CD4-positive, CD25-positive, alpha-beta regulatory T cell (primary cell): ENCODE results near the gene SPON1. TPM values are rescaled to one million over a fixed set of nuclear protein-coding genes. Genes with fewer than 3 reads are reported as not detected.
A peak's percentile ranks its signal among the peaks of the same experiment; 100 is the strongest.
"Not testable (repeated sequence)": the region's sequence is repeated elsewhere in the genome, so short reads cannot be mapped to it uniquely, and the experiment has no call there.

Source experiments
- ATAC-seq, 2 donors: fragments of 150-1000 bp; cut with Tn5 transposase; one replicate each; pipeline ENCODE4 v1.10.0; 2021; ENCODE audit warnings: low read depth in 2 of 2, moderate number of reproducible peaks in 2 of 2, moderate library complexity in 1 of 2
- DNase-seq, 3 donors: peaks; one replicate each; pipeline versions ENCODE4 v3.0.0 to v3.0.0-alpha.2; 2012 to 2022; ENCODE audit warnings: mixed read lengths in 1 of 3
- H3K27ac ChIP-seq: one replicate; pipeline ENCODE4 v1.7.0; 2013; ENCODE audit warnings: mild to moderate bottlenecking, low read length; ENCODE audit not compliant: insufficient read depth, poor library complexity, severe bottlenecking
- H3K27me3 ChIP-seq: one replicate; pipeline ENCODE4 v1.7.0; 2013; ENCODE audit warnings: low read length; ENCODE audit not compliant: control insufficient read depth, insufficient read depth
- H3K36me3 ChIP-seq: one replicate; pipeline ENCODE4 v1.7.0; 2013; ENCODE audit warnings: mild to moderate bottlenecking, low read length, moderate library complexity; ENCODE audit not compliant: control insufficient read depth, insufficient read depth
- H3K4me1 ChIP-seq: 2 replicates; pipeline ENCODE4 v1.7.0; 2013; ENCODE audit warnings: mild to moderate bottlenecking, low read length; ENCODE audit not compliant: insufficient read depth, control insufficient read depth, poor library complexity, severe bottlenecking
- H3K4me3 ChIP-seq: one replicate; pipeline ENCODE4 v1.7.0; 2013; ENCODE audit warnings: low read depth, mild to moderate bottlenecking, low read length, moderate library complexity
- H3K9me3 ChIP-seq, 2 experiments: 1 replicate in 1 of 2; 2 replicates in 1 of 2; pipeline ENCODE4 v1.7.0; 2013; ENCODE audit warnings: low read length in 2 of 2, mild to moderate bottlenecking in 1 of 2, moderate library complexity in 1 of 2; ENCODE audit not compliant: control insufficient read depth in 2 of 2
- H3K27ac Mint-ChIP-seq, 3 donors: one replicate each; pipeline ENCODE4 v1.8.0; 2020 to 2022; ENCODE audit warnings: mild to moderate bottlenecking in 3 of 3, mixed read lengths in 3 of 3, moderate library complexity in 2 of 3
- H3K27me3 Mint-ChIP-seq: one replicate; pipeline ENCODE4 v1.8.0; 2022; ENCODE audit warnings: mild to moderate bottlenecking, mixed read lengths
- H3K36me3 Mint-ChIP-seq: one replicate; pipeline ENCODE4 v1.8.0; 2020; ENCODE audit warnings: mixed read lengths
- H3K4me1 Mint-ChIP-seq, 4 donors: one replicate each; pipeline ENCODE4 v1.8.0; 2020 to 2022; ENCODE audit warnings: mixed read lengths in 4 of 4, mild to moderate bottlenecking in 1 of 4
- H3K4me3 Mint-ChIP-seq, 4 donors: one replicate each; pipeline ENCODE4 v1.8.0; 2020 to 2022; ENCODE audit warnings: mild to moderate bottlenecking in 4 of 4, mixed read lengths in 4 of 4, moderate library complexity in 3 of 4
- H3K9me3 Mint-ChIP-seq, 7 donors: one replicate each; pipeline ENCODE4 v1.8.0; 2020 to 2022; ENCODE audit warnings: mixed read lengths in 7 of 7, mild to moderate bottlenecking in 3 of 7, moderate library complexity in 2 of 7
- polyA plus RNA-seq, 4 donors: library from polyadenylated mRNA; unstranded; fragments of 300-500 nt; fragmentation: Illumina TruSeq; gene quantifications; one replicate each; pipeline ENCODE4 v1.2.3, GENCODE V29; 2021
- total RNA-seq: library from RNA; stranded (reverse); gene quantifications from one replicate; pipeline ENCODE4 v1.2.3, GENCODE V29; 2022

Gene SPON1
- total and polyA plus RNA-seq, 5 donors from 2014 or later = 0.45 to 1.2 (median 0.86) TPM

DNA sequence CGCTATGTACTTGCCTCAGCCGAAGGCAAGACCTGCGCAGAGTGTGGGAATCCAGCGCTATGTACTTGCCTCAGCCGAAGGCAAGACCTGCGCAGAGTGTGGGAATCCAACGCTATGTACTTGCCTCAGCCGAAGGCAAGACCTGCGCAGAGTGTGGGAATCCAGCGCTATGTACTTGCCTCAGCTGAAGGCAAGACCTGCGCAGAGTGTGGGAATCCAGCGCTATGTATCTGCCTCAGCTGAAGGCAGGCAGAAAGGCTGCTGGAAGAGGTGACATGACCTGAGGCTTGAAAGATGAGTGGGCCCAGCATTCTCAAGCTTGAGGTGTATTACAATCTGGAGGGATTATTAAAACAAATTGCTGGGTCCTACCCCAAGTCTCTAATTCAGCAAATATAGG is 290.0 kb downstream of the SPON1 start:
- not testable (repeated sequence) for H3K9me3 Mint-ChIP-seq, H3K4me3 Mint-ChIP-seq, ATAC-seq, H3K4me3 ChIP-seq, H3K27me3 Mint-ChIP-seq, H3K27me3 ChIP-seq, H3K27ac Mint-ChIP-seq, DNase-seq, H3K27ac ChIP-seq, H3K36me3 ChIP-seq, H3K36me3 Mint-ChIP-seq, H3K9me3 ChIP-seq
- peaks cover 13% of the 10 kb centered on the region for H3K4me1 ChIP-seq
- H3K4me1 Mint-ChIP-seq = peaks cover 5 to 23% (median 12%) of the 10 kb centered on the region in 4 donors

DNA sequence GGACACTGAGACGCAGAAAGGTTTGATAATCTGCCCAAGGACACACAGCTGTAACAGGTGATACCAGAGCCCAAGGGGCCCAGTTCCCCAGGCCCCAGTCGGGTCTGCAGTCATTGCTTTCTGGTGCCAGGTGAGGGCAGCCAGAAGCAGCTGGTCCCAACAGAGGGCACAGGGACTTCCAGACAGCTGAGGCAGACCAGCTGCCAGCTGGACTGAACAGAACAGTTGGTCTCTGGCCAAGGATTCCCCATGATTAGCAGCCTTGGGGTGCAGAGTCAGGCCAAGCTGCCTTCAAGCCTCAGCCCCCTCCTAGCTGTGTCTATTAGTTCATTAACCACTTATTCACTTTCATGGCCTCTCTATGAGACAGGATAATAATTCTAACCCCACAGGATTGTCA is 290.9 kb downstream of the SPON1 start:
- no peak overlapping the region for H3K27ac ChIP-seq
- no peaks in the 10 kb centered on the region for H3K27me3 Mint-ChIP-seq
- peaks cover 10% of the 10 kb centered on the region for H3K4me1 ChIP-seq
- DNase-seq (no peak), ATAC-seq (no peak)
- H3K9me3 Mint-ChIP-seq = no peaks in the 10 kb centered on the region
- no peaks in the 10 kb centered on the region for H3K9me3 ChIP-seq
- H3K27me3 ChIP-seq = no peaks in the 10 kb centered on the region
- H3K27ac Mint-ChIP-seq = no peak overlapping the region
- H3K36me3 Mint-ChIP-seq = peaks cover 4% of the 10 kb centered on the region
- H3K36me3 ChIP-seq = no peaks in the 10 kb centered on the region
- H3K4me3 Mint-ChIP-seq = no peak overlapping the region
- H3K4me3 ChIP-seq = no peak overlapping the region
- peaks cover 0 to 15% (median 8%) of the 10 kb centered on the region in 4 donors for H3K4me1 Mint-ChIP-seq

DNA sequence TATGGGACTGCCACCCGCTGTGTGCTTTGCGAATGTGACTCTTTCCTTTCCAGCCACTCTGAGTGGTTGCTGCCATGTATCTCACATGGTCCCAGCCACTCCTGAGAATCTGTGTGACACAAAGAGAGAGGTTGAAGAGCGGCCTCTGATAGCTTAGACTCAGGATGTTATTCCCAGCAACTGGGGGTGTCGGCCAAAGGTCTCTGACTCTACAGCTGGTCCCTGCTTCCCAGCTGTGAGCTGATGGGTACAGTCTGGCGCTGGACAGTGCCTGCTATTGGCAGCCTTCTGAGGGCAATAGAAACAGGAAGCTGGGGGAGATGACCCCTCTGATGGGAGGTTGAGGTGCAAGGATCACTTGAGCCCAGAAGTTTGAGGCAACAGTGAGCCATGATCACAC is 291.3 kb downstream of the SPON1 start:
- Mint-ChIP-seq H3K9me3 (no peaks in the 10 kb centered on the region), H3K36me3 (peaks cover 4% of the 10 kb centered on the region), H3K27ac (no peak overlapping the region), H3K4me1 (peaks cover 0 to 10% (median 4%) of the 10 kb centered on the region in 4 donors), H3K27me3 (no peaks in the 10 kb centered on the region), H3K4me3 (no peak overlapping the region)
- Histone ChIP-seq H3K27ac (no peak overlapping the region), H3K4me1 (peaks cover 6% of the 10 kb centered on the region), H3K36me3 (no peaks in the 10 kb centered on the region), H3K27me3 (no peaks in the 10 kb centered on the region), H3K4me3 (no peak overlapping the region), H3K9me3 (no peaks in the 10 kb centered on the region)
- ATAC-seq (no peak), DNase-seq (no peak)

DNA sequence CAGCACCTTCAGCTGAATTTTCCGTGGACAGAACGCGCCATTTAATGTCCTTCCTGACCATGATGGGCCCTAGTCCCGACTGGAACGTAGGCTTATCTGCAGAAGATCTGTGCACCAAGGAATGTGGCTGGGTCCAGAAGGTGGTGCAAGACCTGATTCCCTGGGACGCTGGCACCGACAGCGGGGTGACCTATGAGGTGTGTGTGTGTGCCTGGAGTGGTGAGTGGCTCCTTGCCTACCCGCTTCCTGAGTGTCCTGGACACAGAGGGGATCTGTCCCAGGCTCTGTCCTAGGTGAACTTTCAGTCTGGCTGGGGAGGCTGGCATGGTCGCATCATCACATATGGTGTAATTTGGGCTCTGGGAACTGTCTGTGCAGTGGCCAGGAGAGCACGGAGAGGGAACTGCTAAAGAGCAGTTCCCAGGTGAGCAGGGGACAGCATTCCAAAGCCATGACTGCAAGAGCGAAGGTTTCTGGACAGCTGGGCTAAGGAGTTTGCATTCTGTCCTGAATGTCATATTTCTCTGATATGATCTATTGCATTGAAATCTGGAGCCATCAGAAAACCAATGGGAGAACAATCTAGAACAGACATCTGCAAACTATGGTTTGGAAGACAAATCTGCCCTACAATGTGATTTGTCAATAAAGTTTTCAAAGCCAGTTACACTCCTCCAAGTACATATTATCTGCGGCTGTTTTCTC is 292.2 kb downstream of the SPON1 start:
- H3K27ac ChIP-seq = no peak overlapping the region
- no peaks in the 10 kb centered on the region for H3K4me1 ChIP-seq
- ATAC-seq (no peak), DNase-seq (no peak)
- no peaks in the 10 kb centered on the region for H3K9me3 ChIP-seq
- no peak overlapping the region for H3K4me3 ChIP-seq
- Mint-ChIP-seq H3K4me3 (no peak overlapping the region), H3K36me3 (peaks cover 4% of the 10 kb centered on the region), H3K27me3 (no peaks in the 10 kb centered on the region), H3K4me1 (peaks cover 0 to 2% (median 0%) of the 10 kb centered on the region in 4 donors), H3K27ac (no peak overlapping the region), H3K9me3 (no peaks in the 10 kb centered on the region)
- H3K36me3 ChIP-seq = no peaks in the 10 kb centered on the region
- no peaks in the 10 kb centered on the region for H3K27me3 ChIP-seq

DNA sequence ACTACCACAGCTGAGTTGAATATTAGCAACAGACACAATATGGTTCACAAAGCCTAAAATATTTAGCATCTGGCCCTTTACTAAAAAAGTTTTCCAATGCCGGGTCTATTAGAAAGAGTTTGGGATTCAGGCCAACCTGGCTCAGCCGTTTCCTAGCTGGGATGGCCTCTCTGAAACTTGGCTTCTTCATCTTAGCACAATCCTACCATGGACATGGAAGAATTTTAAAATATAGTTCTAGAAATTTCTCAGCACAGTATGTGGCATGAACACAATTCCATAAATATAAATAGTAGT is 292.7 kb downstream of the SPON1 start:
- Mint-ChIP-seq H3K4me1 (no peaks in the 10 kb centered on the region), H3K27ac (no peak overlapping the region), H3K36me3 (peaks cover 4% of the 10 kb centered on the region), H3K9me3 (no peaks in the 10 kb centered on the region), H3K4me3 (no peak overlapping the region), H3K27me3 (no peaks in the 10 kb centered on the region)
- H3K27ac ChIP-seq = no peak overlapping the region
- H3K4me1 ChIP-seq = no peaks in the 10 kb centered on the region
- no peaks in the 10 kb centered on the region for H3K9me3 ChIP-seq
- no peaks in the 10 kb centered on the region for H3K27me3 ChIP-seq
- no peak for DNase-seq
- H3K4me3 ChIP-seq = no peak overlapping the region
- no peak for ATAC-seq
- no peaks in the 10 kb centered on the region for H3K36me3 ChIP-seq

DNA sequence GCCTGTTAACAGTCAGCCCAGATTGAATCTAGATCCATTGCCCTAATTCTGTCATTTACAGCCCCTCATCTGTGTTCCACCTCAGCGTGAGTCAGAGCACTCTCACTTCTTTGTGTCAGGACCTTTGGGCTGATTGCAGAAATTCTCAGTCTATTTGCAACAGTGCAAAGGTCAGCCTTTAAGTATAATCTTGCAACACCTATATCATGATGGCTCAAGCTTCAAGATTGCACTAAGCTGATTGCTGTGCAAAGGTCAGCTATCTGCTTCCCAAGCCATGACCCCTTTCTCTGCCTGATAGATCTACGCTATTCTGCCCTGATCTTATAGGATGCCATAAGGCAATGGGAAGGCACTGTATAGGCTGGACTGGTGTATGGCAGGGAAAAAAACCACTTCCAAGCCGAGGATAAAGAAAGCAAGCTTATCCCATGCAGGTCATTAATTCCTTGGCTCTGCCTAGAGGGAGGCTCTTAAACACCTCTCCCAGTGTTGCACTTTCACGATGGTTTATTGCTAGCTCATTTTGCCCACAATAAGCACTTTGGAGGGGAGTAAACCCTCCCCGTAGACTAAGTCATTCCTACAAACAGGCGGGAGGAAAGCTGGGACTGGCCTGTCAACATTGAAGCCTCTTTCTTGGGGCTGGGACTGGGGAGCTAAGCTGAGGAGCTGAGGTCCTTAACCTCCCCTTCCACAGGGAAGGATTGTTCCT is 295.9 kb downstream of the SPON1 start:
- H3K27me3 Mint-ChIP-seq = no peaks in the 10 kb centered on the region
- H3K4me1 ChIP-seq = no peaks in the 10 kb centered on the region
- H3K36me3 ChIP-seq = no peaks in the 10 kb centered on the region
- no peak overlapping the region for H3K27ac ChIP-seq
- H3K9me3 ChIP-seq = no peaks in the 10 kb centered on the region
- no peak overlapping the region for H3K4me3 Mint-ChIP-seq
- no peaks in the 10 kb centered on the region for H3K27me3 ChIP-seq
- H3K9me3 Mint-ChIP-seq = no peaks in the 10 kb centered on the region
- DNase-seq = no peak
- H3K4me3 ChIP-seq = no peak overlapping the region
- peaks cover 6% of the 10 kb centered on the region for H3K36me3 Mint-ChIP-seq
- H3K4me1 Mint-ChIP-seq = no peaks in the 10 kb centered on the region
- ATAC-seq = no peak
- peak overlapping the region in 1 of 3 donors; percentile 45 for H3K27ac Mint-ChIP-seq

DNA sequence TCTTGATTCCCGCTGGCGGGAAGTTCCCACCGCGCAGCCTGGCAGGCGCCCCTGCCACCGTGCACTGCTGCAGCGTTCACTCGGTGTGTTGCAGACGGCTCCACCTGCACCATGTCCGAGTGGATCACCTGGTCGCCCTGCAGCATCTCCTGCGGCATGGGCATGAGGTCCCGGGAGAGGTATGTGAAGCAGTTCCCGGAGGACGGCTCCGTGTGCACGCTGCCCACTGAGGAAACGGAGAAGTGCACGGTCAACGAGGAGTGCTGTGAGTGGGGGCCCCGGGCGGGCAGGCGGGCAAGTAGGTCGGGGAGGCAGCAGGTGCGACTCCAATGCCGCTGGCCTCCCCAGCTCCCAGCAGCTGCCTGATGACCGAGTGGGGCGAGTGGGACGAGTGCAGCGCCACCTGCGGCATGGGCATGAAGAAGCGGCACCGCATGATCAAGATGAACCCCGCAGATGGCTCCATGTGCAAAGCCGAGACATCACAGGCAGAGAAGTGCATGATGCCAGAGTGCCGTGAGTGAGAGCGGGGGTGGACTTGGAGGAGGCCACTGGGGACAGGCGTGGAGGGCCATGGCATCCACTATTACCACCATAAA is 296.8 kb downstream of the SPON1 start:
- Mint-ChIP-seq H3K27me3 (no peaks in the 10 kb centered on the region), H3K27ac (no peak overlapping the region), H3K36me3 (peaks cover 10% of the 10 kb centered on the region), H3K4me3 (no peak overlapping the region), H3K4me1 (no peaks in the 10 kb centered on the region), H3K9me3 (no peaks in the 10 kb centered on the region)
- Histone ChIP-seq H3K4me1 (no peaks in the 10 kb centered on the region), H3K9me3 (no peaks in the 10 kb centered on the region), H3K27ac (no peak overlapping the region), H3K36me3 (no peaks in the 10 kb centered on the region), H3K4me3 (no peak overlapping the region), H3K27me3 (no peaks in the 10 kb centered on the region)
- no peak for ATAC-seq
- no peak for DNase-seq

DNA sequence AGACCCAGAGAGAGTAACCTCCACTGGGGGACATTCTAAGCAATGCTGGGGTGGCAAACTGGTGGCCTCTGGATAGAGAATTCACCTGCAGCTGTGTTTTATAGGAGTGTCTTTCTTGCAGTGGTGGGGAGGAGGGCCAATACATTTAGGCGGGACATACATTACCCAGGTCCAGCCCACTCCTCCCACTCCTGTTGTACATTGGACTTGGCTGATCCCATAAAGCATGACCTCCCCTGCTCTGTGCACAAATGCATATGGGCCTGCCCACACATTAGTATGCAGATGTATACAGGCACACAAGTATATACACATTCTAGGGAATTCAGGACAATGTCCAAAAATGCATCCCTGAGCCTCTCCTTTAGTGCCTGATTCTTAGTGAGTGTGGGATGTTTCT is 297.4 kb downstream of the SPON1 start:
- H3K27me3 Mint-ChIP-seq = no peaks in the 10 kb centered on the region
- H3K4me1 ChIP-seq = no peaks in the 10 kb centered on the region

More for the DNA sequence above, 297.4 kb downstream of the SPON1 start:
- Histone ChIP-seq H3K27ac (no peak overlapping the region), H3K9me3 (no peaks in the 10 kb centered on the region), H3K27me3 (no peaks in the 10 kb centered on the region), H3K4me3 (no peak overlapping the region), H3K36me3 (no peaks in the 10 kb centered on the region)
- H3K27ac Mint-ChIP-seq = no peak overlapping the region
- no peak overlapping the region for H3K4me3 Mint-ChIP-seq
- H3K9me3 Mint-ChIP-seq = no peaks in the 10 kb centered on the region
- no peaks in the 10 kb centered on the region for H3K4me1 Mint-ChIP-seq
- H3K36me3 Mint-ChIP-seq = peaks cover 15% of the 10 kb centered on the region
- DNase-seq (no peak), ATAC-seq (no peak)
